Loucy (cell line): ENCODE results near the gene RHEB.

ENCODE experiments used
- CTCF ChIP-seq: fragments of 200-600 bp; sonication (generic); conservative IDR thresholded peaks from 2 replicates; pipeline ENCODE4 v1.5.1; 2014; ENCODE audit warnings: mild to moderate bottlenecking, antibody characterized with exemption, low read length
- EZH2phosphoT487 ChIP-seq: fragments of 200-600 bp; IDR thresholded peaks from 2 replicates; pipeline ENCODE4 v1.6.1; 2018; ENCODE audit warnings: antibody characterized with exemption, mild to moderate bottlenecking, moderate library complexity, borderline replicate concordance

GRCh38 chr7:151537818-151538561 lies 18.3 kb upstream of the RHEB start:
- TF ChIP-seq CTCF (no peak), EZH2phosphoT487 (no peak)
